HG03558 (cell line): ENCODE measurements around the gene FGF1.

Experiments used
- ATAC-seq: cut with Tn5 transposase; IDR thresholded peaks from one replicate; pipeline ENCODE4 v1.9.1; 2021; ENCODE audit warnings: moderate number of reproducible peaks; ENCODE audit not compliant: unreplicated experiment; ENCODE audit errors: extremely low read depth

FGF1 gene

GRCh38 chr5:142590451-142591231 is 95.2 kb downstream of the FGF1 start:
- no peak for ATAC-seq

- no peak for ATAC-seq
Measured at GRCh38 chr5:142589720-142590119, 96.2 kb downstream of the FGF1 start.

GRCh38 chr5:142587354-142587965 is 98.4 kb downstream of the FGF1 start:
- no peak for ATAC-seq

GRCh38 chr5:142586552-142586951 is 99.3 kb downstream of the FGF1 start:
- ATAC-seq: no peak

GRCh38 chr5:142585451-142585850 is 100.4 kb downstream of the FGF1 start:
- no peak for ATAC-seq

GRCh38 chr5:142584891-142585290 is 101.0 kb downstream of the FGF1 start:
- ATAC-seq: no peak

- ATAC-seq: no peak
Measured at GRCh38 chr5:142578161-142578830, 107.6 kb downstream of the FGF1 start.

GRCh38 chr5:142576804-142577203 is 109.1 kb downstream of the FGF1 start:
- no peak for ATAC-seq

- no peak for ATAC-seq
Measured at GRCh38 chr5:142576303-142576702, 109.6 kb downstream of the FGF1 start.

GRCh38 chr5:142572006-142572405 is 113.9 kb downstream of the FGF1 start:
- no peak for ATAC-seq

- no peak for ATAC-seq
Measured at GRCh38 chr5:142571371-142571770, 114.5 kb downstream of the FGF1 start.

- ATAC-seq: no peak
Measured at GRCh38 chr5:142569905-142570304, 116.0 kb downstream of the FGF1 start.

- ATAC-seq: no peak
Measured at GRCh38 chr5:142568996-142569335, 116.9 kb downstream of the FGF1 start.

- ATAC-seq: no peak
Measured at GRCh38 chr5:142568283-142568995, 117.5 kb downstream of the FGF1 start.

GRCh38 chr5:142561486-142562097 is 124.3 kb downstream of the FGF1 start:
- ATAC-seq: no peak

GRCh38 chr5:142561029-142561428 is 124.9 kb downstream of the FGF1 start:
- no peak for ATAC-seq

- ATAC-seq: no peak
Measured at GRCh38 chr5:142552107-142552506, 133.8 kb downstream of the FGF1 start.

GRCh38 chr5:142551338-142552067 is 134.4 kb downstream of the FGF1 start:
- no peak for ATAC-seq

- no peak for ATAC-seq
Measured at GRCh38 chr5:142550471-142550870, 135.4 kb downstream of the FGF1 start.

- ATAC-seq: no peak
Measured at GRCh38 chr5:142549834-142550233, 136.1 kb downstream of the FGF1 start.
